Osteoblast (primary cell): ENCODE results near the gene PLXNB2. TPM values are rescaled to one million over a fixed set of nuclear protein-coding genes. Genes with fewer than 3 reads are reported as not detected.

Experiments used
- DNase-seq: peaks from one replicate; pipeline ENCODE4 v3.0.0; 2011; ENCODE audit warnings: low spot score, mixed read lengths; ENCODE audit not compliant: insufficient read length; ENCODE audit errors: missing footprints
- H2AFZ ChIP-seq: 2 replicates; pipeline ENCODE4 v1.6.0; 2011; ENCODE audit warnings: mild to moderate bottlenecking, low read length
- H3K27ac ChIP-seq: 2 replicates; pipeline ENCODE4 v1.5.1; 2011; ENCODE audit warnings: mild to moderate bottlenecking, low read depth, low read length, moderate library complexity
- H3K27me3 ChIP-seq: 2 replicates; pipeline ENCODE4 v1.6.0; 2012; ENCODE audit warnings: mild to moderate bottlenecking, control low read depth, inconsistent platforms, low read length, moderate library complexity; ENCODE audit not compliant: insufficient read depth
- H3K36me3 ChIP-seq: 2 replicates; pipeline ENCODE4 v1.5.1; 2011; ENCODE audit warnings: mild to moderate bottlenecking, low read length, control low read depth, moderate library complexity; ENCODE audit not compliant: insufficient read depth
- H3K4me1 ChIP-seq: 2 replicates; pipeline ENCODE4 v1.5.1; 2011; ENCODE audit warnings: mild to moderate bottlenecking, low read length, control low read depth, moderate library complexity; ENCODE audit not compliant: insufficient read depth
- H3K4me2 ChIP-seq: 2 replicates; pipeline ENCODE4 v1.6.0; 2011; ENCODE audit warnings: mild to moderate bottlenecking, low read length; ENCODE audit not compliant: insufficient read depth
- H3K4me3 ChIP-seq: fragments of 200-600 bp; sonication (generic); 3 replicates; pipeline ENCODE4 v1.5.1; 2012; ENCODE audit warnings: mild to moderate bottlenecking, low read length, inconsistent platforms; ENCODE audit not compliant: insufficient read depth
- H3K79me2 ChIP-seq: 2 replicates; pipeline ENCODE4 v1.6.0; 2012; ENCODE audit warnings: mild to moderate bottlenecking, low read length, control low read depth, inconsistent platforms; ENCODE audit not compliant: insufficient read depth
- H3K9me3 ChIP-seq: 2 replicates; pipeline ENCODE4 v1.5.1; 2011; ENCODE audit warnings: low read depth, low read length, control low read depth
- H4K20me1 ChIP-seq: 2 replicates; pipeline ENCODE4 v1.6.0; 2012; ENCODE audit warnings: mild to moderate bottlenecking, low read length, control low read depth; ENCODE audit not compliant: insufficient read depth
- CTCF ChIP-seq: IDR thresholded peaks from 2 replicates; pipeline ENCODE4 v1.5.1; 2011; ENCODE audit warnings: mild to moderate bottlenecking, low read depth, low read length, moderate library complexity; ENCODE audit errors: extremely low read depth
- total RNA-seq: library from RNA; depleted of rRNA; stranded (reverse); fragments of >200 nt; gene quantifications from 2 replicates; pipeline ENCODE4 v1.2.3, GENCODE V29; 2012

Gene PLXNB2
- total RNA-seq, 1 donor = 209 TPM

- Histone ChIP-seq H3K27me3 (no peaks in the 10 kb centered on the region), H3K9me3 (no peaks in the 10 kb centered on the region), H2AFZ (no peak overlapping the region), H4K20me1 (peaks cover 8% of the 10 kb centered on the region), H3K27ac (no peak overlapping the region), H3K79me2 (peaks cover 15% of the 10 kb centered on the region), H3K4me1 (peaks cover 5% of the 10 kb centered on the region), H3K4me2 (no peak overlapping the region), H3K36me3 (peaks cover 2% of the 10 kb centered on the region), H3K4me3 (no peak overlapping the region)
- no peak for DNase-seq
- TF ChIP-seq CTCF = no peak
Observed at GRCh38 chr22:50256258-50256862, 51.1 kb downstream of the PLXNB2 start.

- no peak for TF ChIP-seq CTCF
- no peak overlapping the region for H3K27ac ChIP-seq
- no peaks in the 10 kb centered on the region for H3K9me3 ChIP-seq
- H3K36me3 ChIP-seq = peaks cover 2% of the 10 kb centered on the region
- peaks cover 15% of the 10 kb centered on the region for H3K79me2 ChIP-seq
- DNase-seq = no peak
- H2AFZ ChIP-seq = no peak overlapping the region
- no peak overlapping the region for H3K4me2 ChIP-seq
- peaks cover 8% of the 10 kb centered on the region for H3K4me1 ChIP-seq
- no peak overlapping the region for H3K4me3 ChIP-seq
- H4K20me1 ChIP-seq = peaks cover 8% of the 10 kb centered on the region
- H3K27me3 ChIP-seq = no peaks in the 10 kb centered on the region
Observed at GRCh38 chr22:50255607-50256006, 51.8 kb downstream of the PLXNB2 start.

GRCh38 chr22:50255099-50255498 lies 52.3 kb downstream of the PLXNB2 start:
- H3K27me3 ChIP-seq = no peaks in the 10 kb centered on the region
- H3K4me2 ChIP-seq = no peak overlapping the region
- no peak overlapping the region for H3K27ac ChIP-seq
- H3K4me1 ChIP-seq = peaks cover 9% of the 10 kb centered on the region
- H3K36me3 ChIP-seq = peaks cover 2% of the 10 kb centered on the region
- peaks cover 8% of the 10 kb centered on the region for H4K20me1 ChIP-seq
- TF ChIP-seq CTCF = no peak
- peaks cover 13% of the 10 kb centered on the region for H3K79me2 ChIP-seq
- H3K4me3 ChIP-seq = no peak overlapping the region
- DNase-seq = no peak
- H3K9me3 ChIP-seq = no peaks in the 10 kb centered on the region
- H2AFZ ChIP-seq = no peak overlapping the region

GRCh38 chr22:50253941-50254340 lies 53.5 kb downstream of the PLXNB2 start:
- Histone ChIP-seq H3K27me3 (no peaks in the 10 kb centered on the region), H3K4me3 (no peak overlapping the region), H3K4me2 (no peak overlapping the region), H3K36me3 (peaks cover 2% of the 10 kb centered on the region), H3K9me3 (no peaks in the 10 kb centered on the region), H3K4me1 (peaks cover 11% of the 10 kb centered on the region), H2AFZ (no peak overlapping the region), H3K79me2 (peaks cover 17% of the 10 kb centered on the region), H4K20me1 (peaks cover 11% of the 10 kb centered on the region), H3K27ac (no peak overlapping the region)
- no peak for TF ChIP-seq CTCF
- DNase-seq = no peak
